Endothelial cell (in vitro differentiated cells): ENCODE results near the gene SNX2. TPM values are rescaled to one million over a fixed set of nuclear protein-coding genes. Genes with fewer than 3 reads are reported as not detected.
A peak's percentile ranks its signal among the peaks of the same experiment; 100 is the strongest.

Experiments used
- DNase-seq: peaks from one replicate; pipeline ENCODE4 v3.0.0; 2021; ENCODE audit warnings: low spot score
- H3K27ac Mint-ChIP-seq: one replicate; pipeline ENCODE4 v1.8.0; 2021; ENCODE audit warnings: mixed read lengths, inconsistent platforms; ENCODE audit not compliant: unreplicated experiment
- H3K27me3 Mint-ChIP-seq: one replicate; pipeline ENCODE4 v1.8.0; 2021; ENCODE audit warnings: mild to moderate bottlenecking, moderate library complexity, mixed read lengths, inconsistent platforms; ENCODE audit not compliant: unreplicated experiment
- H3K36me3 Mint-ChIP-seq: one replicate; pipeline ENCODE4 v1.8.0; 2021; ENCODE audit warnings: mild to moderate bottlenecking, low read depth, mixed read lengths, inconsistent platforms; ENCODE audit not compliant: unreplicated experiment
- H3K4me1 Mint-ChIP-seq: one replicate; pipeline ENCODE4 v1.8.0; 2021; ENCODE audit warnings: mild to moderate bottlenecking, mixed read lengths, inconsistent platforms; ENCODE audit not compliant: unreplicated experiment
- H3K4me3 Mint-ChIP-seq: one replicate; pipeline ENCODE4 v1.8.0; 2021; ENCODE audit warnings: mild to moderate bottlenecking, mixed read lengths, inconsistent platforms; ENCODE audit not compliant: unreplicated experiment
- H3K9me3 Mint-ChIP-seq: one replicate; pipeline ENCODE4 v1.8.0; 2021; ENCODE audit warnings: mixed read lengths, inconsistent platforms; ENCODE audit not compliant: unreplicated experiment
- total RNA-seq: library from RNA; stranded (reverse); fragmentation: NEBNext Ultra II Directional; extraction: Animal tissue kit (Norgen Biotek cat#: 25700); gene quantifications from one replicate; pipeline ENCODE4 v1.2.1, GENCODE V29; 2021; ENCODE audit not compliant: unreplicated experiment
- TF ChIP-seq, protein P1 (sequence below): fragments of 200-600 bp; sonication (generic); IDR thresholded peaks from one replicate; pipeline ENCODE4 v1.5.0; 2021; ENCODE audit warnings: antibody characterized with exemption; ENCODE audit not compliant: unreplicated experiment

SNX2 gene
- total RNA-seq, 1 donor from 2014 or later, result 90.5 TPM

DNA sequence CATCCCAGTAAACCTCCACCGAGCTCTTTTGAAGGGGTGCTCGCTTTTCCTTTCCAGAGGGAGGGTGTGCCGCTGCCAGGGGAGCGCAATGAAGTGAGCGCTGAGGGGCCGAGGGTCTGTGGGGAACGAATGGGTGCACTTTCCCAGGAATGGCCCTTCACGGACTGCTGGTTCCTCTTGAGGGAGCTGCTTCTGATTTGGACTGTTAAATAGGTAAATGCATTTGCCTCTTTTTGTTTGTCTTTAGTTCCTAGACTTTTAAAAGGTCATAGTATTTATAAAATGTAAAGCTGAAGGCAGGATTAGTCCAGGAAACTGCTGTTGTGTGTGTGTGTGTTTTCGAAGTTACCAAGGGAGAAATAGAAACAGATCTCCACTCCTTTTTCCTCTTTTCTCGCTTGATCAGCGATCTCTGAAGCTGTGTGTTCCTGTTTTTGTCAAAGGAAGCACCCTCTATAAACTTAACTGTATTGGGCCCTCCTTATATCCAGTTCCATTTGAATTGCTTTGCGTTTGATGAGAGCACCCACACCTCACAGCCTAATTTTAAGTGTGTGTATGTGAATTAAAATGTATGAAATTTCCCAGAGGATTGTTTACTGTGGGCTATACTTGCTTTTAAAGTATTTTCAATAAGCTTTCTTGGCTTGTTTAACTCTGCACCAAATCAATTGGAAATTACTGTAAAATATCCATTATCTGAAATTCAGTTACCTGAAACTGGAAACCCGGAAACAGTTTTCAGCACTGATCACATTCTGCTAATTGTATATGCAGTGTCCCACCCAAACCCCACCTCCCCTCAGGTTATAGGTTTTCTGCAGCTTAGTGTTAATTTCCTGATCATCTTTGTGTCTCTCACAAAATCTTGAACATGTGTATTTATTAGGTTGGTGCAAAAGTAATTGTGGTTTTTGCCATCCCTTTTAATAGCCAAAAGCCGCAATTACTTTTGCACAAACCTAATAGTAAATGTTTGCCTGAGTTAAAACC is 966 bp downstream of the SNX2 start:
- peak; percentile 30 for DNase-seq
- Mint-ChIP-seq H3K4me3 (peak overlapping the region; percentile 99), H3K4me1 (peaks cover 31% of the 10 kb centered on the region), H3K9me3 (no peaks in the 10 kb centered on the region), H3K27ac (peak overlapping the region; percentile 98), H3K36me3 (peaks cover 8% of the 10 kb centered on the region), H3K27me3 (peaks cover 13% of the 10 kb centered on the region)
- TF ChIP-seq, protein P1, sequence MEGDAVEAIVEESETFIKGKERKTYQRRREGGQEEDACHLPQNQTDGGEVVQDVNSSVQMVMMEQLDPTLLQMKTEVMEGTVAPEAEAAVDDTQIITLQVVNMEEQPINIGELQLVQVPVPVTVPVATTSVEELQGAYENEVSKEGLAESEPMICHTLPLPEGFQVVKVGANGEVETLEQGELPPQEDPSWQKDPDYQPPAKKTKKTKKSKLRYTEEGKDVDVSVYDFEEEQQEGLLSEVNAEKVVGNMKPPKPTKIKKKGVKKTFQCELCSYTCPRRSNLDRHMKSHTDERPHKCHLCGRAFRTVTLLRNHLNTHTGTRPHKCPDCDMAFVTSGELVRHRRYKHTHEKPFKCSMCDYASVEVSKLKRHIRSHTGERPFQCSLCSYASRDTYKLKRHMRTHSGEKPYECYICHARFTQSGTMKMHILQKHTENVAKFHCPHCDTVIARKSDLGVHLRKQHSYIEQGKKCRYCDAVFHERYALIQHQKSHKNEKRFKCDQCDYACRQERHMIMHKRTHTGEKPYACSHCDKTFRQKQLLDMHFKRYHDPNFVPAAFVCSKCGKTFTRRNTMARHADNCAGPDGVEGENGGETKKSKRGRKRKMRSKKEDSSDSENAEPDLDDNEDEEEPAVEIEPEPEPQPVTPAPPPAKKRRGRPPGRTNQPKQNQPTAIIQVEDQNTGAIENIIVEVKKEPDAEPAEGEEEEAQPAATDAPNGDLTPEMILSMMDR, result no peak

DNA sequence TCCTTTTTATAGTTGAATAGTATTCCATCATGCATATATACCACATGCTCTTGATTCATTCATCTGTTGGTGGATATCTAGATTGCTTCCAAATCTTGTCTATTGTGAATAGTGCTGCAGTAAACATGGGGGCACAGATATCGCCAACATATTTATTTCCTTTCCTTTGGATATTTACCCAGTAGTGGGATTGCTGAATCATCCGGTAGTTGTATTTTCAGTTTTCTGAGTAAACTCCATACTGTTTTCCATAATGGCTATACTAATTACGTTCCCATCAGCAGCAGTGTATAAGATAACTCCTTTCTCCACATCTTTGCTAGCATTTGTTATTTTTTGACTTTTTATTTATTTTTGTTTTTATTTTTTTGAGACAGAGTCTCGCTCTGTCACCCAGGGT is 3.3 kb downstream of the SNX2 start:
- Mint-ChIP-seq H3K27ac (no peak overlapping the region), H3K4me3 (peak overlapping the region; percentile 14)

DNA sequence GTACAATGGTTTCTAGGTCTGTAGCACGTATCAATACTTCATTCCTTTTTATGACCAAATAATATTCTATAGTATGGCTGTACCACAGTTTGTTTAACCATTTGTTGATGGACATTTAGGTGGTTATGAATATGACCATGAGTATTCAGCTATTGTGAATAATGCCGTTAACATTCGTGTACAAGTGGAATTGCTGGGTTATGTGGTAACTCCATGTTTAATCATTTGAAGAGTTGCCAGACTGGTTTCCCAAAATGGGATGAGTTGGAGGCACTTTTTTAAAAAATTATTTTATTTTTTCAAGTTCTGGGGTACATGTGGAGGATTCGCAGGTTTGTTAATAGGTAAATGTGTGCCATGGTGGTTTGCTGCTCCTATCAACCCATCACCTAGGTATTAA is 4.6 kb downstream of the SNX2 start:
- no peaks in the 10 kb centered on the region for H3K9me3 Mint-ChIP-seq
- H3K4me3 Mint-ChIP-seq, result no peak overlapping the region
- peaks cover 6% of the 10 kb centered on the region for H3K27me3 Mint-ChIP-seq
- H3K27ac Mint-ChIP-seq, result no peak overlapping the region
- H3K4me1 Mint-ChIP-seq, result peaks cover 15% of the 10 kb centered on the region
- no peak for DNase-seq
- TF ChIP-seq, protein P1, result no peak
- H3K36me3 Mint-ChIP-seq, result peaks cover 8% of the 10 kb centered on the region

More for the DNA sequence above, 3.3 kb downstream of the SNX2 start:
- Mint-ChIP-seq H3K27me3 (peaks cover 9% of the 10 kb centered on the region), H3K9me3 (no peaks in the 10 kb centered on the region), H3K4me1 (peaks cover 19% of the 10 kb centered on the region), H3K36me3 (peaks cover 8% of the 10 kb centered on the region)
- TF ChIP-seq, protein P1, result no peak
- DNase-seq, result no peak

DNA sequence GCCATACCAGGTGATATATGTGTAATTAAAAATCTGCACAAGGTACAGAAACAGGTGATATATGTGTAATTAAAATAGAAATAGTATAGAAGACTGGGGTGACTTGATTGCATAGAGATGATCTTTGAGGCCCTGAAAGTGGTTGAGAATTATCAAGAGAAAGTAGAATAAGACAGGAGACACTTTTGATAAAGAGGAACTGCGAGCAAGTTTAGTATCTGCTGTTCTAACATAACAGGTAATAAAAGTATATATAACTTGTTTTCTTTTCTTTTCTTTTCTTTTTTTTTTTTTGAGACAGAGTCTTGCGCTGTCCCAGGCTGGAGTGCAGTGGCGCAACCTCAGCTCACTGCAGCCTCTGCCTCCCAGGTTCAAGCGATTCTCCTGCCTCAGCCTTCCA is 5.4 kb downstream of the SNX2 start:
- Mint-ChIP-seq H3K4me3 (no peak overlapping the region), H3K36me3 (peaks cover 8% of the 10 kb centered on the region), H3K27ac (no peak overlapping the region), H3K9me3 (no peaks in the 10 kb centered on the region), H3K27me3 (peaks cover 3% of the 10 kb centered on the region), H3K4me1 (peaks cover 15% of the 10 kb centered on the region)
- TF ChIP-seq, protein P1, result no peak
- no peak for DNase-seq

DNA sequence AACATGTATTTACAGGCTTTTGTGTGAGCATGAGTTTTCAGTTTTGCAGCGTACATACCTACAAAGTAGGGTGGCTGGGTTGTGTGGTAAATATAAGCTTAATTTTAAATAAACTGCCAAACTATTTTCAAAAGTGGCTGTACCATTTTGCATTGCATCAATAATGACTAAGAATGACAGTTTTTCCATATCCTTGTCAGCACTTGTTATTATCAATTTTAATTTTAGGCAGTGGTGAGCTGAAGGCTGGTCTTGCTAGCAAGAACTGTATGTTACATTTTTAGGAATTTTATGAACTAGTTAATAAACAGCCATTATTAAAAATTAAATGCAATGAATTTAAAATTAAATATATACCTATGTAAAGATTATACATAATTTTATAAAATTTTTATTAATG is 6.6 kb downstream of the SNX2 start:
- no peaks in the 10 kb centered on the region for H3K27me3 Mint-ChIP-seq
- H3K4me1 Mint-ChIP-seq, result peaks cover 10% of the 10 kb centered on the region
- TF ChIP-seq, protein P1, result no peak
- no peak overlapping the region for H3K4me3 Mint-ChIP-seq
- H3K9me3 Mint-ChIP-seq, result no peaks in the 10 kb centered on the region
- H3K36me3 Mint-ChIP-seq, result peaks cover 3% of the 10 kb centered on the region
- DNase-seq, result no peak
- no peak overlapping the region for H3K27ac Mint-ChIP-seq
